ENCODE measurements around the gene CPSF3. TPM values are rescaled to one million over a fixed set of nuclear protein-coding genes. Genes with fewer than 3 reads are reported as not detected.

The CPSF3 gene
- total RNA-seq, 1 experiment from 2014 or later, result 95.5 TPM

DNA sequence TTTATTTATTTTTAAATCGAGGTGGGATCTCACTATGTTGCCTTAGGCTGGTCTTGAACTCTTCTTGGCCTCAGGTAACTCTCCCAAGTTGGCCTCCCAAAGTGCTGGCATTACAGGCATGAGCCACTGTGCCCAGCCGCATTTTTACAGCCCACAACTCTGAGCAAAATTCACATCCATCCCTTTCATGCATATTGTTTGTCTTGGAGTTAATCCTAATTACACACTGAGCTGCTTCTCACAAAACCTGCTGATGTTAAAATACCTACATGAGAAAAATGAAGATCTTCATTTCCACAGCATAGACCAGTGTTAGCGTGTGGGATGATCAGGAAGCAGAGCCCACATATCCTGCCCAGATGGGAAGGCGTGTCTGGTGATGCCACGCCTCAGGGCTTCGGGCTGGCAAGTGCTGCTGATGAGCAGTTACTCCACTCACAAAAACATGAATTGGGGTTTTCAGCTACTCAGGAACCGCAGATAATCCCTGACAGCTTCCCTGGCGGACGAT lies 14.8 kb upstream of the CPSF3 start:
- Histone ChIP-seq H3T11ph (ENCODE audit: low read length) (no peak overlapping the region), H3K27ac (ENCODE audit: insufficient read length, low read depth, low read length) (no peak overlapping the region), H2BK20ac (ENCODE audit: low read depth, low read length, poor library complexity, severe bottlenecking) (no peak overlapping the region), H2BK12ac (ENCODE audit: insufficient read length, low read depth, low read length) (no peak overlapping the region), H3K9ac (ENCODE audit: extremely low read depth, insufficient read length, low read length) (no peak overlapping the region), H4K5ac (ENCODE audit: insufficient read length, low read depth, low read length) (no peak overlapping the region), H4K20me1 (ENCODE audit: control insufficient read depth, insufficient read depth, insufficient read length) (no peaks in the 10 kb centered on the region), H3K14ac (ENCODE audit: insufficient read depth, low read length) (no peak overlapping the region), H2BK120ac (ENCODE audit: low read depth, low read length, poor library complexity, severe bottlenecking) (no peak overlapping the region), H4K91ac (ENCODE audit: insufficient read length, low read depth, low read length) (no peak overlapping the region), H3K18ac (ENCODE audit: insufficient read length, low read depth, low read length) (no peak overlapping the region), H3K56ac (ENCODE audit: insufficient read length, low read depth, low read length) (no peak overlapping the region), H2BK15ac (ENCODE audit: low read depth, low read length) (no peak overlapping the region), H3K4ac (ENCODE audit: low read depth, low read length) (no peak overlapping the region), H3K79me2 (ENCODE audit: insufficient read depth, low read length) (no peaks in the 10 kb centered on the region), H2BK5ac (ENCODE audit: insufficient read length, low read length) (no peak overlapping the region), H4K8ac (replicated peaks; ENCODE audit: insufficient read length, low read depth, low read length) (no peak overlapping the region), H2AFZ (ENCODE audit: low read length) (no peak overlapping the region), H3K23me2 (ENCODE audit: insufficient read length, low read depth, low read length, poor library complexity, severe bottlenecking) (no peaks in the 10 kb centered on the region), H3K79me1 (ENCODE audit: insufficient read depth, low read depth, low read length, poor library complexity, severe bottlenecking) (no peaks in the 10 kb centered on the region), H3K4me1 (ENCODE audit: insufficient read depth, low read length) (no peaks in the 10 kb centered on the region), H3K23ac (ENCODE audit: insufficient read length, low read depth, low read length) (no peak overlapping the region), H3K9me3 (ENCODE audit: control insufficient read depth, low read depth, low read length) (no peaks in the 10 kb centered on the region), H3K4me2 (ENCODE audit: insufficient read depth, insufficient read length, low read length) (no peak overlapping the region), H2AK5ac (ENCODE audit: insufficient read length, low read length) (no peak overlapping the region), H3K27me3 (ENCODE audit: insufficient read depth, low read length) (no peaks in the 10 kb centered on the region)
- Mint-ChIP-seq H3K27me3 (ENCODE audit: low read depth) (no peaks in the 10 kb centered on the region), H3K9me3 (no peaks in the 10 kb centered on the region), H3K4me1 (no peaks in the 10 kb centered on the region), H3K4me3 (no peak overlapping the region), H3K36me3 (ENCODE audit: insufficient read depth in 1 of 3, low read depth in 3 of 3) (peaks cover 0 to 16% (median 6%) of the 10 kb centered on the region in 3 experiments; a peak in 5 of 7 replicates), H3K27ac (no peak overlapping the region)
- no peak for DNase-seq
- TF ChIP-seq, protein P1, sequence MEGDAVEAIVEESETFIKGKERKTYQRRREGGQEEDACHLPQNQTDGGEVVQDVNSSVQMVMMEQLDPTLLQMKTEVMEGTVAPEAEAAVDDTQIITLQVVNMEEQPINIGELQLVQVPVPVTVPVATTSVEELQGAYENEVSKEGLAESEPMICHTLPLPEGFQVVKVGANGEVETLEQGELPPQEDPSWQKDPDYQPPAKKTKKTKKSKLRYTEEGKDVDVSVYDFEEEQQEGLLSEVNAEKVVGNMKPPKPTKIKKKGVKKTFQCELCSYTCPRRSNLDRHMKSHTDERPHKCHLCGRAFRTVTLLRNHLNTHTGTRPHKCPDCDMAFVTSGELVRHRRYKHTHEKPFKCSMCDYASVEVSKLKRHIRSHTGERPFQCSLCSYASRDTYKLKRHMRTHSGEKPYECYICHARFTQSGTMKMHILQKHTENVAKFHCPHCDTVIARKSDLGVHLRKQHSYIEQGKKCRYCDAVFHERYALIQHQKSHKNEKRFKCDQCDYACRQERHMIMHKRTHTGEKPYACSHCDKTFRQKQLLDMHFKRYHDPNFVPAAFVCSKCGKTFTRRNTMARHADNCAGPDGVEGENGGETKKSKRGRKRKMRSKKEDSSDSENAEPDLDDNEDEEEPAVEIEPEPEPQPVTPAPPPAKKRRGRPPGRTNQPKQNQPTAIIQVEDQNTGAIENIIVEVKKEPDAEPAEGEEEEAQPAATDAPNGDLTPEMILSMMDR (conservative IDR thresholded peaks at IDR 0.05), result no peak
- WGBS (ENCODE audit: extremely low coverage, insufficient read length, low lambda C conversion rate), result no CpG with 5 or more reads among the region's 9 CpGs
